HG02840 (cell line): ENCODE measurements around the gene FAM47A.

ENCODE experiments used
- ATAC-seq: cut with Tn5 transposase; IDR thresholded peaks from one replicate; pipeline ENCODE4 v1.9.1; 2021; ENCODE audit warnings: mild to moderate bottlenecking, moderate library complexity, moderate number of reproducible peaks; ENCODE audit not compliant: unreplicated experiment, low FRiP score

FAM47A gene

DNA sequence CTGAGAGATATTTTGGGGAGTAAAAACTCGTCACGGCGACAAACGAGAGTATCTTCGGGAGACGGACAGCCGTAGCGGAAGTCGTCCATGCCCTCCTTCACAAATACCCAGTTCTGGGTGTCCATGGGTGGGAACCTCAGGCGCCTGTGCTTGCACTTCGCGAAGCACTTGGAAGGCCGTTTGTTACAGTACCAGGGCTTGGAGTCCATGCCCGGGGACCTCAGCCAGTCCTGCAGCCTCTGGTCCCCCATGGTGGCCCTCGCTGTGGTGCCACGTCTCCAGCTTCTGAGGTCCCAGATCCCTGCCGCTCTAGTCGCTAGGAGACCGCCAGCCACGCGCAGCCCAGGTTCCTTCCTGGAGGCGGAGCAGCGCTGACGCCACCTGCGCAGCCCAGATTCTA lies at the start of gene FAM47A:
FAM47A (minus strand) TSS at position 287 of the 400 bp plus-strand sequence; CDS start at position 251, 36 bp downstream.
- ATAC-seq: no peak

DNA sequence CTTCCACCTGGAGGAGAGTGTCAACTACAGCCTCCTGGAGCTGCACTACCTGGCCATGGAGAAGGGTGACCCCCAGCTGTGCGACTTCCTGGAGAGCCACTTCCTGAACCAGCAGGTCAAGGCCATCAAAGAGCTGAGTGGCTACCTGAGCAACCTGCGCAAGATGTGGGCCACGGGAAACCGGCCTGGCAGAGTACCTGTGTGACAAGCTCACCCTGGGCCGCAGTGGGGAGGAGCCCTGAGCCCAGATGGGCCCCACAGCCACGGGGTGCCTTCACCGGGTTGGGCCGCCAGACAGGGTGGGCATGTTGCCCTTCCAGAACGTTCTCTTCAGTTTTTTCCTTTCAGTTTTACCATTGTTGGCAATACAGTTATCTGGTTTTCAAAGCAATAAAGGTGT lies 15.2 kb upstream of the FAM47A start:
- ATAC-seq: no peak

DNA sequence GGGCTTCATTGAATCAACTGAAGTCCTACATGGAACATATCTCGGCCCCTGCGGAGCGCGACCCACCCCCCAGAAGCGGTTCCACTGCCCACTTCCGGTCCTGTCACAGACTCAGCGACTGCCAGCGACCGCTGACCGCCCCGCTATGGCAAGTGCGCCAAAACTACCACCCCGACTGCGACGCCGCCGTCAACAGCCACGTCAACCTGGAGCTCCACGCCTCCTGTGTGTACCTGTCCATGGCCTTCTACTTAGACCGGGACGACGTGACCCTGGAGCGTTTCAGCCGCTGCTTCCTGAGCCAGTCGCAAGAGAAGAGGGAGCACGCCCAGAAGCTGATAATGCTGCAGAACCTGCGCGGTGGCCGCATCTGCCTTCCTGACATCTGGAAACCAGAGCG lies 14.8 kb upstream of the FAM47A start:
- no peak for ATAC-seq

DNA sequence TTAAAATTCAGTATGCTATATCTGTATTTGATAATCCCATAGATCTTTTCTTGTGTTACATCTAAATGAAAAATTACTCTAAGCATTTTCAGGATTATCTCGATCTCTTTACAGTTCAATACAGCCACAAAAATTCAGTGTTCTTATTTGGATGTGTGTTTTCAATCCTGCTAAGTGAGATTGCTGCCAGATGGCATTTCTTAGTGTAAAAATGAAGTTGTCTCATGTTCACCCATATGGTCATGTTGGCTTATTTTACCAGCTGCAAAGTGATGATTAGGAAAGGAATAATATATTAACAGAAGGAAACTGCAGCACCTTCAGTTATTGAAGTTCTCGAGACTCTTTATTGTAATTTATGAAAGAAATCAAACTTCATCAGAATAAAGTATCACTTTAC lies 12.1 kb upstream of the FAM47A start:
- ATAC-seq: no peak

DNA sequence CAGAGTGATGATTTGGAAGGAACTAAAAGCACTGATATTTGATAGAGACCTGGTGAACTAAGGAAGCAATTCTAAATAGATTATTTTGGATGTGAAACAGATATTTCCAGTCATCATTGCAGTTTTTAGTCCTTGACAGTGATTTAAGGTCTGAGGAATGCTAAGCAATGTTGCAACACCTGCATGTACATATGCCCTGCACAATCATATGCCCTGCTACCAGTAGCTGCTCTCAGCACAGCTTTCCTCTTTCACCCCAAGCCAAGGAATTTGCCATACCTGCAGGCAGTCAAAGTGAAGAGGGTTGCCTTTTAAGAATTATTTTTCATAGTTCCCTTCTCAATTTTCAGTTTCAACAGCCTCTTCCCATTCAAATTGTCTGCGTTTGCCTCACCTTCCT lies 8.7 kb upstream of the FAM47A start:
- no peak for ATAC-seq

DNA sequence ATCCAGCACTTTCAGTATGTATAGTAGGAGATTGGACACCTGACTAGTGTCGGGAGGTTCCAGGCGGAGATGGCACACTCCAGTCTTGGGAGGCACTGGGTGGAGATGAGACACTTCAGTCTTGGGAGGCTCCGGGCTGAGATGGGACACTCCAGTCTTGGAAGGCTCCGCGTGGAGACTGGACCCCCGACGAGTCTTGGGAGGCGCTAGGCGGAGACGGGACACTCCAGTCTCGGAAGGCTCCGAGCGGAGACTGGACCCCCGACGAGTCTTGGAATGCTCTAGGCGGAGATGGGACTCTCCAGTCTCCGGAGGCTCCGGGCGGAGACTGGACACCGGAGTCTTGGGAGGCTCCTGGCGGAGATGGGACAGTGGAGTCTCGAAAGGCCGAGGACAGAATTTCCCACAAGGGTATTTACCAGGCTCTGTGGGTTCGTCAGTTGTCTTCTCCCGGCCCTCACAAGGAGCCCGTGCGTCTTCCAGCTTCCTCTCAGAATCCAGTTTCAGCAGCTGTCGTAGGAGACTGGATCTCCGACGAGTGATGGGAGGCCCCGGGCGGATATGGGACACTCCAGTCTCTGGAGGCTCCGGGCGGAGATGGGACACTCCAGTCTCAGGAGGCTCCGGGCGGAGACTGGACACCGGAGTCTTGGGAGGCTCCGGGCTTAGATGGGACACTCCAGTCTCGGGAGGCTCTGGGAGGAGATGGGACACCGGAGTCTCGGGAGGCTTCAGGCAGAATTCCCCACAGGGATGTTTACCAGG lies 952 bp downstream of the FAM47A start:
- ATAC-seq: no peak

DNA sequence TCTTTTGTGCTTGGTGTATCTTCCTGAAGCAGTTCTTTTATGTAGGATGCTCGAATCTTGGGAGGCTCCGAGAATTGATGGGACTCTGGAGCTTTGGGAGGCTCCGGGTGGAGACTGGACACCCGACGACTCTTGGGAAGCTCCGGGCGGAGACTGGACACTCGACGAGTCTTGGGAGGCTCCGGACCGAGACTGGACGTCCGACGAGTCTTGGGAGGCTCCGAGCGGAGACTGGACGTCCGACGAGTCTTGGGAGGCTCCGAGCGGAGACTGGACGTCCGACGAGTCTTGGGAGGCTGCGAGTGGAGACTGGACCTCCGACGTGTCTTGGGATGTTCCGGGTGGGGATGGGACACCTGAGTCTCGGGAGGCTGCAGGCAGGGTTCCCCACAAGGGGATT lies 1.6 kb downstream of the FAM47A start:
- no peak for ATAC-seq

DNA sequence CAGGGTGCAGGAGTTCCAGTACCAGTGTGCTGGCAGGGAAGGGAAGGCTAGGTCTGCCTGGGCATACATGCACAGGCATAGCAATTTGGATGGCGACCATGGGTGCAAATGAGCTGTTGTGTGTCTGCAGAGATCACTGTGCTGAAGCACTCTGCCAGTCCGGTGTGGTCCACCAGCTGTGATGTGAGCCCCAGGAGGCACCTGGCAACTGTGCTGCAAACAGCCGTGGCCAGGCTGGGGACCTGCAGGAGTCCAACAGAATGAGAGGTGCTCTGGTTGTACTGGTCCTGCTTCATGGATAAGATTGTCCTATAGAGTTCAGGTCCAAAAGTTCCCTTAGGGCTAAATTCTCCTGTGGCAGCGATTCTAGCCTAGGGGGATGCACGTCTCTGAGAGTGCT lies 6.1 kb downstream of the FAM47A start:
- ATAC-seq: no peak

DNA sequence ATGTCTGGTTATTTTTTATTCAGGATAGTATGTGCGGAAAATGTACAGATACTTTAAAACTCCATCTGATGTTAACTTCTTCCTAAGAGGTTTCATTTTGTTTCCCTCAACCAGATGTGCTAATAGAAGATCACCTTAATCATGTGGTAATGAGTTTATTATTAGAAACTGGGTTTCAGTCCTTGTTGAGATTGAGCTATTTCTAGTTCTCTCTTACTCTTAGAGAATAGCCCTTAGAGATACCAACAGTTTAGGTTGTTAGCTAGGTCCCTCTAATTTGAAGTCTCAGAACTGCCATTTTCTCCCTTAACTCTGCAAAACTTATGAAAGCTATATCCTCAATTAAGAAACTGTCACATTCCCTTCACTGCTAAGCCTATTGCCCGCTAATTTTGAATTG lies 13.0 kb downstream of the FAM47A start:
- no peak for ATAC-seq

DNA sequence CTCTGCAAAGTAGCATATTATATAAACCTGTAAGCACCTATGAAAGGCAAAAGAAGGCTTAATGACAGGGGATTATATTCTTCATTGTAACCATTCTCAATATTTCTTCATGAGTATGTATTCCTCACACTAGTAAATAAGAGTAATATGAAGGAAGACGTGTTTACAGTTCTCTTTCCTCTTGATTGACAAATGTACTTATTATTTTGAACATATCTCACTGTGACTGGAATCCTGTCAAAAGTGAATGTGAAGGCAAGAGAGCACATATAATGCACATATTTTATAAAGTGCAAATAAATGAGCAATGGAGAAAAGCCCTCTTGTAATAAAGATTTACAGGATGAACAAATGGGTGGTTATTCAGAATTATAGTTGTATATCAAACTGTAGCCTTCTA lies 19.7 kb downstream of the FAM47A start:
- ATAC-seq: no peak
